Measurements from ENCODE around the gene PLEKHA6. TPM values are rescaled to one million over a fixed set of nuclear protein-coding genes. Genes with fewer than 3 reads are reported as not detected.
A peak's percentile ranks its signal among the peaks of the same experiment; 100 is the strongest.

Gene PLEKHA6
- total RNA-seq (10 to 100 TPM; 17.1 to 22.1 TPM), polyA plus RNA-seq (ENCODE audit: insufficient read length in 2 of 2) (10 to 100 TPM; 31.2 to 33.2 TPM)
- long read RNA-seq, donor 1, partial matches to known transcripts: 0 of 1 reads
- long read RNA-seq, donor 1, other reads (novel, unspliced or antisense): 0 of 1 reads
- long read RNA-seq, donor 2, partial matches to known transcripts: 0 of 1 reads
- long read RNA-seq, donor 2, other reads (novel, unspliced or antisense): 0 of 1 reads
- long read RNA-seq, donor 3, partial matches to known transcripts: 0 of 1 reads
- long read RNA-seq, donor 3, other reads (novel, unspliced or antisense): 0 of 1 reads
- long read RNA-seq, donor 4: 0 reads

- peak in 4 of 6 donors; percentile 71 to 98 (median 82) for DNase-seq (ENCODE audit: low read depth in 4 of 6, low spot score in 6 of 6)
- H3K27ac ChIP-seq (ENCODE audit: low read depth, low read length): peak within 1 kb of the TSS; percentile 25
- no peaks in the 10 kb centered on the region for H3K27me3 ChIP-seq (ENCODE audit: control insufficient read depth, insufficient read depth, low read length)
- H3K4me3 ChIP-seq (ENCODE audit: low read depth, low read length): peak within 1 kb of the TSS; percentile 43
- H3K9me3 ChIP-seq (ENCODE audit: control insufficient read depth, insufficient read depth, low read length): no peaks in the 10 kb centered on the region
- 1% methylated on average over 14 of the region's 20 CpGs for WGBS (ENCODE audit: insufficient coverage)
- peaks cover 3% of the 10 kb centered on the region for H3K36me3 ChIP-seq (ENCODE audit: control insufficient read depth, insufficient read depth, low read length)
- H3K4me1 ChIP-seq (ENCODE audit: control insufficient read depth, insufficient read depth, low read length): peaks cover 48% of the 10 kb centered on the region
Observed at GRCh38 chr1:204359474-204360255, at the start of gene PLEKHA6. TSS of gene PLEKHA6 (minus strand) at chr1:204359929. CDS start at chr1:204273727, 86,202 bp downstream.

GRCh38 chr1:204409123-204409522, 49.4 kb upstream of the PLEKHA6 start:
- Histone ChIP-seq H3K27ac (ENCODE audit: low read depth, low read length) (peak overlapping the region; percentile 99), H3K27me3 (ENCODE audit: control insufficient read depth, insufficient read depth, low read length) (no peaks in the 10 kb centered on the region), H3K36me3 (ENCODE audit: control insufficient read depth, insufficient read depth, low read length) (peaks cover 5% of the 10 kb centered on the region), H3K4me3 (ENCODE audit: low read depth, low read length) (peak overlapping the region; percentile 83), H3K4me1 (ENCODE audit: control insufficient read depth, insufficient read depth, low read length) (peaks cover 11% of the 10 kb centered on the region), H3K9me3 (ENCODE audit: control insufficient read depth, insufficient read depth, low read length) (no peaks in the 10 kb centered on the region)
- WGBS (ENCODE audit: insufficient coverage): no CpG with 5 or more reads among the region's 3 CpGs
- DNase-seq (ENCODE audit: low read depth in 4 of 6, low spot score in 6 of 6): no peak

- Histone ChIP-seq H3K4me3 (ENCODE audit: low read depth, low read length) (peak overlapping the region; percentile 83), H3K9me3 (ENCODE audit: control insufficient read depth, insufficient read depth, low read length) (no peaks in the 10 kb centered on the region), H3K4me1 (ENCODE audit: control insufficient read depth, insufficient read depth, low read length) (peaks cover 11% of the 10 kb centered on the region), H3K27ac (ENCODE audit: low read depth, low read length) (no peak overlapping the region), H3K27me3 (ENCODE audit: control insufficient read depth, insufficient read depth, low read length) (no peaks in the 10 kb centered on the region), H3K36me3 (ENCODE audit: control insufficient read depth, insufficient read depth, low read length) (peaks cover 8% of the 10 kb centered on the region)
- no peak for DNase-seq (ENCODE audit: low read depth in 4 of 6, low spot score in 6 of 6)
- no CpG with 5 or more reads among the region's 1 CpG for WGBS (ENCODE audit: insufficient coverage)
Observed at GRCh38 chr1:204408602-204409001, 48.9 kb upstream of the PLEKHA6 start.

GRCh38 chr1:204408074-204408507, 48.4 kb upstream of the PLEKHA6 start:
- WGBS (ENCODE audit: insufficient coverage): 0% methylated on average over 1 of the region's 2 CpGs
- no peaks in the 10 kb centered on the region for H3K27me3 ChIP-seq (ENCODE audit: control insufficient read depth, insufficient read depth, low read length)
- peak in 5 of 6 donors; percentile 62 to 87 (median 72) for DNase-seq (ENCODE audit: low read depth in 4 of 6, low spot score in 6 of 6)
- peak overlapping the region; percentile 3 for H3K27ac ChIP-seq (ENCODE audit: low read depth, low read length)
- H3K4me1 ChIP-seq (ENCODE audit: control insufficient read depth, insufficient read depth, low read length): peaks cover 11% of the 10 kb centered on the region
- H3K9me3 ChIP-seq (ENCODE audit: control insufficient read depth, insufficient read depth, low read length): no peaks in the 10 kb centered on the region
- H3K4me3 ChIP-seq (ENCODE audit: low read depth, low read length): peak overlapping the region; percentile 83
- H3K36me3 ChIP-seq (ENCODE audit: control insufficient read depth, insufficient read depth, low read length): peaks cover 8% of the 10 kb centered on the region

GRCh38 chr1:204407295-204407971, 47.7 kb upstream of the PLEKHA6 start:
- H3K27ac ChIP-seq (ENCODE audit: low read depth, low read length): no peak overlapping the region
- WGBS (ENCODE audit: insufficient coverage): no CpG with 5 or more reads among the region's 3 CpGs
- H3K9me3 ChIP-seq (ENCODE audit: control insufficient read depth, insufficient read depth, low read length): no peaks in the 10 kb centered on the region
- H3K4me3 ChIP-seq (ENCODE audit: low read depth, low read length): peak overlapping the region; percentile 83
- no peak for DNase-seq (ENCODE audit: low read depth in 4 of 6, low spot score in 6 of 6)
- H3K36me3 ChIP-seq (ENCODE audit: control insufficient read depth, insufficient read depth, low read length): peaks cover 14% of the 10 kb centered on the region
- no peaks in the 10 kb centered on the region for H3K27me3 ChIP-seq (ENCODE audit: control insufficient read depth, insufficient read depth, low read length)
- peaks cover 8% of the 10 kb centered on the region for H3K4me1 ChIP-seq (ENCODE audit: control insufficient read depth, insufficient read depth, low read length)

GRCh38 chr1:204406621-204407020, 46.9 kb upstream of the PLEKHA6 start:
- WGBS (ENCODE audit: insufficient coverage): no CpG with 5 or more reads among the region's 4 CpGs
- Histone ChIP-seq H3K36me3 (ENCODE audit: control insufficient read depth, insufficient read depth, low read length) (peaks cover 15% of the 10 kb centered on the region), H3K27ac (ENCODE audit: low read depth, low read length) (no peak overlapping the region), H3K9me3 (ENCODE audit: control insufficient read depth, insufficient read depth, low read length) (no peaks in the 10 kb centered on the region), H3K4me3 (ENCODE audit: low read depth, low read length) (no peak overlapping the region), H3K27me3 (ENCODE audit: control insufficient read depth, insufficient read depth, low read length) (no peaks in the 10 kb centered on the region), H3K4me1 (ENCODE audit: control insufficient read depth, insufficient read depth, low read length) (peaks cover 6% of the 10 kb centered on the region)
- no peak for DNase-seq (ENCODE audit: low read depth in 4 of 6, low spot score in 6 of 6)

GRCh38 chr1:204405988-204406387, 46.3 kb upstream of the PLEKHA6 start:
- Histone ChIP-seq H3K36me3 (ENCODE audit: control insufficient read depth, insufficient read depth, low read length) (peaks cover 15% of the 10 kb centered on the region), H3K9me3 (ENCODE audit: control insufficient read depth, insufficient read depth, low read length) (no peaks in the 10 kb centered on the region), H3K27ac (ENCODE audit: low read depth, low read length) (no peak overlapping the region), H3K4me1 (ENCODE audit: control insufficient read depth, insufficient read depth, low read length) (peaks cover 6% of the 10 kb centered on the region), H3K4me3 (ENCODE audit: low read depth, low read length) (no peak overlapping the region), H3K27me3 (ENCODE audit: control insufficient read depth, insufficient read depth, low read length) (no peaks in the 10 kb centered on the region)
- no CpG with 5 or more reads among the region's 2 CpGs for WGBS (ENCODE audit: insufficient coverage)
- peak in 1 of 6 donors; percentile 18 for DNase-seq (ENCODE audit: low read depth in 4 of 6, low spot score in 6 of 6)

GRCh38 chr1:204404629-204405028, 44.9 kb upstream of the PLEKHA6 start:
- Histone ChIP-seq H3K9me3 (ENCODE audit: control insufficient read depth, insufficient read depth, low read length) (no peaks in the 10 kb centered on the region), H3K36me3 (ENCODE audit: control insufficient read depth, insufficient read depth, low read length) (peaks cover 23% of the 10 kb centered on the region), H3K4me1 (ENCODE audit: control insufficient read depth, insufficient read depth, low read length) (peaks cover 6% of the 10 kb centered on the region), H3K4me3 (ENCODE audit: low read depth, low read length) (no peak overlapping the region), H3K27me3 (ENCODE audit: control insufficient read depth, insufficient read depth, low read length) (no peaks in the 10 kb centered on the region), H3K27ac (ENCODE audit: low read depth, low read length) (no peak overlapping the region)
- DNase-seq (ENCODE audit: low read depth in 4 of 6, low spot score in 6 of 6): no peak
- WGBS (ENCODE audit: insufficient coverage): no CpG with 5 or more reads among the region's 2 CpGs

GRCh38 chr1:204402391-204402790, 42.7 kb upstream of the PLEKHA6 start:
- Histone ChIP-seq H3K27ac (ENCODE audit: low read depth, low read length) (no peak overlapping the region), H3K4me3 (ENCODE audit: low read depth, low read length) (no peak overlapping the region), H3K36me3 (ENCODE audit: control insufficient read depth, insufficient read depth, low read length) (peaks cover 29% of the 10 kb centered on the region), H3K27me3 (ENCODE audit: control insufficient read depth, insufficient read depth, low read length) (no peaks in the 10 kb centered on the region), H3K4me1 (ENCODE audit: control insufficient read depth, insufficient read depth, low read length) (peaks cover 9% of the 10 kb centered on the region), H3K9me3 (ENCODE audit: control insufficient read depth, insufficient read depth, low read length) (no peaks in the 10 kb centered on the region)
- 94% methylated on average over 3 of the region's 4 CpGs for WGBS (ENCODE audit: insufficient coverage)
- no peak for DNase-seq (ENCODE audit: low read depth in 4 of 6, low spot score in 6 of 6)

All from spinal cord (tissue), 10 donors.